CD14-positive monocyte (primary cell): ENCODE data around the gene DOCK1. TPM values are rescaled to one million over a fixed set of nuclear protein-coding genes. Genes with fewer than 3 reads are reported as not detected.

ENCODE experiments used
- DNase-seq, 3 donors: peaks; one replicate each; pipeline ENCODE4 v3.0.0-alpha.2; 2011 to 2022
- H2AFZ ChIP-seq: 2 replicates; pipeline ENCODE4 v1.6.0; 2012; ENCODE audit warnings: mild to moderate bottlenecking, low read depth, low read length, inconsistent platforms; ENCODE audit not compliant: insufficient read depth, poor library complexity, severe bottlenecking
- H3K27ac ChIP-seq, 2 donors: 1 replicate in 1 of 2; 2 replicates in 1 of 2; pipeline ENCODE4 v1.5.1; 2012 to 2013; ENCODE audit warnings: low read length in 2 of 2, control low read depth in 1 of 2, inconsistent platforms in 1 of 2, low read depth in 1 of 2, mild to moderate bottlenecking in 1 of 2
- H3K27me3 ChIP-seq, 2 donors: one replicate each; pipeline versions ENCODE4 v1.6.0 to v1.6.1; 2011 to 2013; ENCODE audit warnings: low read length in 2 of 2; ENCODE audit not compliant: control insufficient read depth in 2 of 2, insufficient read depth in 2 of 2
- H3K36me3 ChIP-seq, 2 donors: replicated peaks in 1 of 2; 1 replicate in 1 of 2; 2 replicates in 1 of 2; pipeline versions ENCODE4 v1.5.1 to v1.6.1; 2012 to 2013; ENCODE audit warnings: low read length in 2 of 2, control low read depth in 1 of 2, inconsistent platforms in 1 of 2, mild to moderate bottlenecking in 1 of 2; ENCODE audit not compliant: insufficient read depth in 2 of 2, control insufficient read depth in 1 of 2
- H3K4me1 ChIP-seq, 2 donors: 1 replicate in 1 of 2; 2 replicates in 1 of 2; pipeline versions ENCODE4 v1.5.1 to v1.6.1; 2012 to 2013; ENCODE audit warnings: low read length in 2 of 2, control low read depth in 1 of 2, inconsistent platforms in 1 of 2, mild to moderate bottlenecking in 1 of 2, moderate library complexity in 1 of 2; ENCODE audit not compliant: insufficient read depth in 2 of 2, control insufficient read depth in 1 of 2
- H3K4me2 ChIP-seq: replicated peaks from 2 replicates; pipeline ENCODE3; 2012; ENCODE audit warnings: low read length, moderate library complexity, mild to moderate bottlenecking; ENCODE audit not compliant: poor library complexity, severe bottlenecking; ENCODE audit errors: extremely low read depth
- H3K4me3 ChIP-seq, 3 experiments: fragments of 200-600 bp in 1 of 3; sonication (generic) in 1 of 3; replicated peaks in 1 of 3; 1 replicate in 2 of 3; 2 replicates in 1 of 3; pipeline ENCODE4 v1.5.1; 2011 to 2013; ENCODE audit warnings: low read length in 3 of 3, mild to moderate bottlenecking in 3 of 3, control low read depth in 2 of 3, low read depth in 2 of 3, inconsistent platforms in 1 of 3, moderate library complexity in 1 of 3
- H3K79me2 ChIP-seq: 2 replicates; pipeline ENCODE4 v1.6.0; 2012; ENCODE audit warnings: mild to moderate bottlenecking, control low read depth, inconsistent platforms, low read length, moderate library complexity; ENCODE audit not compliant: insufficient read depth
- H3K9ac ChIP-seq: 2 replicates; pipeline ENCODE4 v1.6.0; 2017; ENCODE audit warnings: low read length, mild to moderate bottlenecking; ENCODE audit not compliant: insufficient read depth, poor library complexity, severe bottlenecking
- H3K9me3 ChIP-seq, 2 donors: replicated peaks in 1 of 2; 1 replicate in 1 of 2; 2 replicates in 1 of 2; pipeline versions ENCODE4 v1.5.1 to v1.6.1; 2012 to 2013; ENCODE audit warnings: low read length in 2 of 2, control low read depth in 1 of 2; ENCODE audit not compliant: control insufficient read depth in 1 of 2, insufficient read depth in 1 of 2
- H4K20me1 ChIP-seq: 2 replicates; pipeline ENCODE4 v1.6.0; 2012; ENCODE audit warnings: mild to moderate bottlenecking, low read length, control low read depth, moderate library complexity; ENCODE audit not compliant: insufficient read depth
- H3K27ac Mint-ChIP-seq, 7 donors: one replicate each; pipeline ENCODE4 v1.8.0; 2020; ENCODE audit warnings: mild to moderate bottlenecking in 7 of 7, mixed read lengths in 7 of 7, moderate library complexity in 6 of 7, inconsistent platforms in 2 of 7
- H3K27me3 Mint-ChIP-seq, 3 donors: one replicate each; pipeline ENCODE4 v1.8.0; 2021 to 2022; ENCODE audit warnings: low read depth in 3 of 3, mild to moderate bottlenecking in 3 of 3, mixed read lengths in 3 of 3, moderate library complexity in 3 of 3, inconsistent platforms in 1 of 3
- H3K36me3 Mint-ChIP-seq, 2 donors: one replicate each; pipeline ENCODE4 v1.8.0; 2020; ENCODE audit warnings: mixed read lengths in 2 of 2, inconsistent platforms in 1 of 2, mild to moderate bottlenecking in 1 of 2
- H3K4me1 Mint-ChIP-seq: one replicate; pipeline ENCODE4 v1.8.0; 2020; ENCODE audit warnings: mild to moderate bottlenecking, mixed read lengths
- H3K4me3 Mint-ChIP-seq, 2 donors: one replicate each; pipeline ENCODE4 v1.8.0; 2020; ENCODE audit warnings: mild to moderate bottlenecking in 2 of 2, mixed read lengths in 2 of 2, moderate library complexity in 1 of 2
- H3K9me3 Mint-ChIP-seq, 7 donors: one replicate each; pipeline ENCODE4 v1.8.0; 2020 to 2022; ENCODE audit warnings: mixed read lengths in 7 of 7, mild to moderate bottlenecking in 6 of 7, moderate library complexity in 6 of 7, inconsistent platforms in 2 of 7
- WGBS: methylation state at CpG from one replicate; pipeline ENCODE4 v1.1.5; 2013; ENCODE audit warnings: missing lambda C conversion rate; ENCODE audit not compliant: insufficient coverage; 5-methylcytosine and 5-hydroxymethylcytosine counted together
- intact Hi-C, 2 donors: fragments of 100-400 bp; cut with micrococcal nuclease; formaldehyde crosslinking; loops; one replicate each; pipeline versions ENCODE4 v1.15.0 to v1.15.1; 2023
- polyA plus RNA-seq, 3 donors: library from polyadenylated mRNA; depleted of rRNA in 1 of 3; unstranded in 2 of 3; stranded (reverse) in 1 of 3; fragments of 300-500 nt in 2 of 3; fragments of >200 nt in 1 of 3; fragmentation: Illumina TruSeq in 2 of 3; gene quantifications; 1 replicate in 2 of 3; 2 replicates in 1 of 3; pipeline ENCODE4 v1.2.3, GENCODE V29; 2012 to 2021
- TF ChIP-seq, protein P1 (sequence below): fragments of 200-600 bp; IDR thresholded peaks from one replicate; pipeline ENCODE4 v1.8.0; 2022; ENCODE audit warnings: antibody characterized with exemption, mild to moderate bottlenecking

Gene DOCK1
- polyA plus RNA-seq, 3 donors = 0.31 to 0.35 TPM; not detected in 1

DNA sequence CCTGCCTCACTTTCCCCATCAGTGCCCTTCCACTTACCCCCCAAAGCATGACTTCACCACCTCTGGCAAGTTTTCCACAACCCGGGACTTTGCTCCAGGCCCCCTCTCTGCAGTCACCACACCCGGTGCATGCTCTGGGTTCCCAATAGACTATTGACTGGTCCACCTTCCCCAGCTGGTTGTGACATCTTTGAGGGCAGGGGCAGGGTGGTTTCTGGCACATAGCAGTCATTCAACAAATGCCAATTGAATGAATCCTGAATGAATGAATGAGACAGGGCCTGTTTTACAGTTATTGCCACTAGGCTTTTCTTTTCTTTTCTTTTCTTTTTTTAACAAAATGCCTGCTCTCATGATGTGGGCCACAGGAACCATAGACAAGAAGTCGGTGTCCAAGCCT, 28.8 kb upstream of the DOCK1 start:
- Histone ChIP-seq H3K36me3 (no peaks in the 10 kb centered on the region), H3K9me3 (no peaks in the 10 kb centered on the region), H2AFZ (no peak overlapping the region), H3K4me3 (no peak overlapping the region), H3K9ac (no peak overlapping the region), H3K27ac (no peak overlapping the region), H3K4me1 (no peaks in the 10 kb centered on the region), H3K79me2 (no peaks in the 10 kb centered on the region), H4K20me1 (no peaks in the 10 kb centered on the region), H3K27me3 (no peaks in the 10 kb centered on the region), H3K4me2 (no peak overlapping the region)
- intact Hi-C loops = no loop called here
- H3K27ac Mint-ChIP-seq = no peak overlapping the region
- peaks cover 0 to 2% (median 0%) of the 10 kb centered on the region in 3 donors for H3K27me3 Mint-ChIP-seq
- WGBS = 100% methylated on average over 1 of the region's 3 CpGs
- no peaks in the 10 kb centered on the region for H3K4me1 Mint-ChIP-seq
- TF ChIP-seq, protein P1, sequence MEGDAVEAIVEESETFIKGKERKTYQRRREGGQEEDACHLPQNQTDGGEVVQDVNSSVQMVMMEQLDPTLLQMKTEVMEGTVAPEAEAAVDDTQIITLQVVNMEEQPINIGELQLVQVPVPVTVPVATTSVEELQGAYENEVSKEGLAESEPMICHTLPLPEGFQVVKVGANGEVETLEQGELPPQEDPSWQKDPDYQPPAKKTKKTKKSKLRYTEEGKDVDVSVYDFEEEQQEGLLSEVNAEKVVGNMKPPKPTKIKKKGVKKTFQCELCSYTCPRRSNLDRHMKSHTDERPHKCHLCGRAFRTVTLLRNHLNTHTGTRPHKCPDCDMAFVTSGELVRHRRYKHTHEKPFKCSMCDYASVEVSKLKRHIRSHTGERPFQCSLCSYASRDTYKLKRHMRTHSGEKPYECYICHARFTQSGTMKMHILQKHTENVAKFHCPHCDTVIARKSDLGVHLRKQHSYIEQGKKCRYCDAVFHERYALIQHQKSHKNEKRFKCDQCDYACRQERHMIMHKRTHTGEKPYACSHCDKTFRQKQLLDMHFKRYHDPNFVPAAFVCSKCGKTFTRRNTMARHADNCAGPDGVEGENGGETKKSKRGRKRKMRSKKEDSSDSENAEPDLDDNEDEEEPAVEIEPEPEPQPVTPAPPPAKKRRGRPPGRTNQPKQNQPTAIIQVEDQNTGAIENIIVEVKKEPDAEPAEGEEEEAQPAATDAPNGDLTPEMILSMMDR = no peak
- H3K36me3 Mint-ChIP-seq = no peaks in the 10 kb centered on the region
- no peak overlapping the region for H3K4me3 Mint-ChIP-seq
- H3K9me3 Mint-ChIP-seq = peaks cover 0 to 5% (median 3%) of the 10 kb centered on the region in 7 donors
- DNase-seq = no peak

DNA sequence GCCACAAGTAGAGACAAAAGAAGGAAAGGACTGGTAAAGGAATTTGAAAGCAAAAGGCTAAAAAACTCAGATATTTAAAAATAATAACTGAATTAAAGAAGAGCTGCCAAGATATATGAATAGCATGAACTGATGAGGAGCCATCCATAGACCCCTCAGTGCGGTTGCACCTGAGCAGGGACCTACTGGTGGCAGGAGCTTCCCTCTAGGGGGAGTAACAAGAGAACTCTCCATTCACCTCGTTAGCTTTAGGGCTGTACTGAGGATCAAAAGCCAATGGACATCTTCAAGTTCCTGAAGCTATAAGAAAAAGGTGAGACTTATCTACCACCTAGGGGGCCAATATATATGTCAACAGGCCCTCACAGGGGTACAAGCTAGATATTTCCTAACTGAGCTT, 27.8 kb upstream of the DOCK1 start:
- Histone ChIP-seq H3K79me2 (no peaks in the 10 kb centered on the region), H3K27ac (no peak overlapping the region), H3K9me3 (no peaks in the 10 kb centered on the region), H3K36me3 (no peaks in the 10 kb centered on the region), H3K4me3 (no peak overlapping the region), H2AFZ (no peak overlapping the region), H3K27me3 (no peaks in the 10 kb centered on the region), H3K4me2 (no peak overlapping the region), H3K9ac (no peak overlapping the region), H3K4me1 (no peaks in the 10 kb centered on the region), H4K20me1 (no peaks in the 10 kb centered on the region)
- no peaks in the 10 kb centered on the region for H3K36me3 Mint-ChIP-seq
- H3K27me3 Mint-ChIP-seq = peaks cover under 1 to 2% (median 2%) of the 10 kb centered on the region in 3 donors
- H3K27ac Mint-ChIP-seq = no peak overlapping the region
- H3K4me1 Mint-ChIP-seq = no peaks in the 10 kb centered on the region
- intact Hi-C loops = no loop called here
- DNase-seq = no peak
- TF ChIP-seq, protein P1 = no peak
- peaks cover 0 to 9% (median 7%) of the 10 kb centered on the region in 7 donors for H3K9me3 Mint-ChIP-seq
- WGBS = no CpG with 5 or more reads among the region's 2 CpGs
- H3K4me3 Mint-ChIP-seq = no peak overlapping the region
